ENCODE data around the gene MYO7B.
"Not testable (repeated sequence)": the region's sequence is repeated elsewhere in the genome, so short reads cannot be mapped to it uniquely, and the experiment has no call there.

Gene MYO7B

GRCh38 chr2:127552846-127553245 lies 17.4 kb downstream of the MYO7B start:
- no peak for DNase-seq (ENCODE audit: low read depth)

- no peak for DNase-seq (ENCODE audit: low read depth)
These were observed 23.4 kb downstream of the MYO7B start for GRCh38 chr2:127558911-127559310.

- no peak for DNase-seq (ENCODE audit: low read depth)
These were observed 24.0 kb downstream of the MYO7B start for GRCh38 chr2:127559454-127559853.

- no peak for DNase-seq (ENCODE audit: low read depth)
These were observed 24.9 kb downstream of the MYO7B start for GRCh38 chr2:127560201-127560930.

GRCh38 chr2:127560931-127561280 lies 25.4 kb downstream of the MYO7B start:
- DNase-seq (ENCODE audit: low read depth): no peak

GRCh38 chr2:127561371-127561770 lies 25.9 kb downstream of the MYO7B start:
- no peak for DNase-seq (ENCODE audit: low read depth)

- no peak for DNase-seq (ENCODE audit: low read depth)
These were observed 27.5 kb downstream of the MYO7B start for GRCh38 chr2:127562936-127563335.

- no peak for DNase-seq (ENCODE audit: low read depth)
These were observed 28.3 kb downstream of the MYO7B start for GRCh38 chr2:127563458-127564428.

GRCh38 chr2:127564429-127565260 lies 29.2 kb downstream of the MYO7B start:
- no peak for DNase-seq (ENCODE audit: low read depth)

GRCh38 chr2:127565261-127566138 lies 30.0 kb downstream of the MYO7B start:
- DNase-seq (ENCODE audit: low read depth): no peak

- DNase-seq (ENCODE audit: low read depth): no peak
These were observed 30.6 kb downstream of the MYO7B start for GRCh38 chr2:127566139-127566417.

- no peak for DNase-seq (ENCODE audit: low read depth)
These were observed 31.1 kb downstream of the MYO7B start for GRCh38 chr2:127566576-127566975.

- no peak for DNase-seq (ENCODE audit: low read depth)
These were observed 31.9 kb downstream of the MYO7B start for GRCh38 chr2:127567351-127567854.

- no peak for DNase-seq (ENCODE audit: low read depth)
These were observed 32.6 kb downstream of the MYO7B start for GRCh38 chr2:127568128-127568527.

GRCh38 chr2:127569666-127570065 lies 34.2 kb downstream of the MYO7B start:
- DNase-seq (ENCODE audit: low read depth): no peak

GRCh38 chr2:127570282-127571250 lies 35.1 kb downstream of the MYO7B start:
- DNase-seq (ENCODE audit: low read depth): no peak

- DNase-seq (ENCODE audit: low read depth): not testable (repeated sequence)
These were observed 36.9 kb downstream of the MYO7B start for GRCh38 chr2:127572352-127572751.

- DNase-seq (ENCODE audit: low read depth): no peak
These were observed 37.4 kb downstream of the MYO7B start for GRCh38 chr2:127572841-127573240.

- no peak for DNase-seq (ENCODE audit: low read depth)
These were observed 37.8 kb downstream of the MYO7B start for GRCh38 chr2:127573298-127573697.

GRCh38 chr2:127573771-127574170 lies 38.3 kb downstream of the MYO7B start:
- no peak for DNase-seq (ENCODE audit: low read depth)
